ENCODE measurements around the gene RCOR3. TPM values are rescaled to one million over a fixed set of nuclear protein-coding genes. Genes with fewer than 3 reads are reported as not detected.

Gene RCOR3
- polyA plus RNA-seq = 15.6 and 18.5 TPM in 2 replicates

DNA sequence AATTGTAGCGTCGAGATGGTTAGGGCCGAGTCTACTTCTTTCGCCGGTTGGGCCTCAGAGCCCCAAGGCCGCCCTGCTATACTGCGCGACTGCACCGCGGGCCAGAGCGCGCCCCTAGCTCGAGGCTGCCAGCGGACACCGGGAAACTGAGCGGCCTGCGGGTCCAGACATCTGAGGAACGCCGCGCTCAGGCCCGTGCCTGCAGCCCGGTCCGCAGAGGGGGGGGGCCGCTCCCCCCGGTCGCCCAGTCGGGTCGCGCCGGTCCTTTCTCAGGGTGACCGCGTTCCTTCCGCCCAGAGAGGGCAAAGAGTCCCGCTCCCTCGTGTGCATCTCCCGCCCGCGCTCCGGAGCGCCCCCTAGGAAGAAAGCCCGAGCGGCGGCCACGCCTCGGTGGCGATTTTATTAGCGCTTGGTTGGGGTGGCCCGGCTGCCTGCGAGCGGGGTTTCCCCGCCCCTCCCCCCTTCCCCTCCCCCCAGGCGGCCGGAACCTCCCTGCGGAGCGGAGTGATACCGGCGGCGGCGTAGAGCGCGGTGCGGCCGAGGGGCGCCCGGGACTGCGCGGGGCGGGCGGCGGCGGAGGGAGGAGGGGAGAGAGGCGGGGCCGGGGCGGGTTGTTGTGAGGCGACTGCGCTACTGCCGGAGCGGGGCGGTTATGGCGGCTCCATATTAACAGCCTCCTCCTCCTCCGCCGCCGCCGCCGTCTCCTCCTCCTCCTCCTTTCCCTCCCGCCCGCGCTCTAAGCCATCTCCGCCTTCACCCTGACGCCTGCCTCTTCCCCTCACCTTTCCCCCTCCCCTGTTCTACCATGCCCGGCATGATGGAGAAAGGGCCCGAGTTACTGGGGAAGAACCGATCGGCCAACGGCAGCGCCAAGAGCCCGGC, at the start of gene RCOR3:
RCOR3 (plus strand) TSS at position 611 of the 882 bp plus-strand sequence; CDS start at position 806, 195 bp downstream.

GRCh38 chr1:211326528-211327345, 67.6 kb downstream of the RCOR3 start, which contains the start of gene TRAF5:
TSS of gene TRAF5 (plus strand) at chr1:211326833. CDS start at chr1:211353240, 26,407 bp downstream.

Other genes with a start within 250 kb of the RCOR3 start
- 1.2 and 4.6 TPM in 2 replicates for gene KCNH1, start 125.2 kb upstream of the RCOR3 start, polyA plus RNA-seq
- 26.2 and 27.7 TPM in 2 replicates for gene TRAF5, start 67.5 kb downstream of the RCOR3 start, polyA plus RNA-seq
- gene RD3, start 232.8 kb downstream of the RCOR3 start, polyA plus RNA-seq = not detected in 2 replicates